Immature natural killer cell (primary cell): ENCODE results near the gene LY9. TPM values are rescaled to one million over a fixed set of nuclear protein-coding genes. Genes with fewer than 3 reads are reported as not detected.
"Not testable (repeated sequence)": the region's sequence is repeated elsewhere in the genome, so short reads cannot be mapped to it uniquely, and the experiment has no call there.

Experiments used
- DNase-seq, 3 donors: peaks; one replicate each; pipeline ENCODE4 v3.0.0; 2022; ENCODE audit warnings: mixed read lengths in 1 of 3
- H3K27ac Mint-ChIP-seq, 6 donors: one replicate each; pipeline ENCODE4 v1.8.0; 2020; ENCODE audit warnings: mixed read lengths in 6 of 6, mild to moderate bottlenecking in 5 of 6, inconsistent platforms in 4 of 6, moderate library complexity in 3 of 6
- H3K27me3 Mint-ChIP-seq, 3 donors: one replicate each; pipeline ENCODE4 v1.8.0; 2020 to 2021; ENCODE audit warnings: low read depth in 3 of 3, mild to moderate bottlenecking in 3 of 3, mixed read lengths in 3 of 3, moderate library complexity in 3 of 3, inconsistent platforms in 1 of 3
- H3K36me3 Mint-ChIP-seq, 3 donors: one replicate each; pipeline ENCODE4 v1.8.0; 2020; ENCODE audit warnings: mixed read lengths in 3 of 3, inconsistent platforms in 2 of 3, mild to moderate bottlenecking in 2 of 3
- H3K4me1 Mint-ChIP-seq, 2 donors: one replicate each; pipeline ENCODE4 v1.8.0; 2020; ENCODE audit warnings: inconsistent platforms in 2 of 2, mild to moderate bottlenecking in 2 of 2, mixed read lengths in 2 of 2, moderate library complexity in 1 of 2
- H3K4me3 Mint-ChIP-seq, 5 donors: one replicate each; pipeline ENCODE4 v1.8.0; 2020; ENCODE audit warnings: mild to moderate bottlenecking in 5 of 5, mixed read lengths in 5 of 5, inconsistent platforms in 3 of 5, moderate library complexity in 3 of 5
- H3K9me3 Mint-ChIP-seq, 6 donors: one replicate each; pipeline ENCODE4 v1.8.0; 2020; ENCODE audit warnings: mild to moderate bottlenecking in 6 of 6, mixed read lengths in 6 of 6, inconsistent platforms in 4 of 6, moderate library complexity in 3 of 6
- polyA plus RNA-seq, 3 donors: library from polyadenylated mRNA; unstranded; fragments of 300-500 nt; fragmentation: Illumina TruSeq; gene quantifications; one replicate each; pipeline ENCODE4 v1.2.3, GENCODE V29; 2021

Gene LY9
- polyA plus RNA-seq, 3 donors from 2014 or later, result 46.1 to 68.2 (median 57.2) TPM

GRCh38 chr1:160779626-160780397, 16.2 kb upstream of the LY9 start:
- peaks cover 0 to 2% (median 2%) of the 10 kb centered on the region in 3 donors for H3K27me3 Mint-ChIP-seq
- peak; percentile 32 to 46 (median 40) for DNase-seq
- H3K9me3 Mint-ChIP-seq, result no peaks in the 10 kb centered on the region
- H3K36me3 Mint-ChIP-seq, result no peaks in the 10 kb centered on the region
- peaks cover 0 to under 1% of the 10 kb centered on the region in 2 donors for H3K4me1 Mint-ChIP-seq
- no peak overlapping the region for H3K27ac Mint-ChIP-seq
- no peak overlapping the region for H3K4me3 Mint-ChIP-seq

- H3K36me3 Mint-ChIP-seq, result no peaks in the 10 kb centered on the region
- H3K4me1 Mint-ChIP-seq, result no peaks in the 10 kb centered on the region
- H3K9me3 Mint-ChIP-seq, result no peaks in the 10 kb centered on the region
- no peak overlapping the region for H3K4me3 Mint-ChIP-seq
- H3K27me3 Mint-ChIP-seq, result peaks cover 0 to 2% (median 2%) of the 10 kb centered on the region in 3 donors
- no peak overlapping the region for H3K27ac Mint-ChIP-seq
- no peak for DNase-seq
These were observed 15.6 kb upstream of the LY9 start for GRCh38 chr1:160780398-160780755.

GRCh38 chr1:160781186-160781766, 14.7 kb upstream of the LY9 start:
- Mint-ChIP-seq H3K27me3 (peaks cover 0 to 2% (median 0%) of the 10 kb centered on the region in 3 donors), H3K36me3 (no peaks in the 10 kb centered on the region), H3K27ac (no peak overlapping the region), H3K4me1 (no peaks in the 10 kb centered on the region), H3K9me3 (no peaks in the 10 kb centered on the region), H3K4me3 (no peak overlapping the region)
- no peak for DNase-seq

GRCh38 chr1:160781914-160782689, 13.9 kb upstream of the LY9 start:
- H3K27me3 Mint-ChIP-seq, result peaks cover 0 to 2% (median 0%) of the 10 kb centered on the region in 3 donors
- H3K4me1 Mint-ChIP-seq, result no peaks in the 10 kb centered on the region
- peak overlapping the region in 1 of 5 donors; percentile 20 for H3K4me3 Mint-ChIP-seq
- peak overlapping the region in 5 of 6 donors; percentile 3 to 60 (median 16) for H3K27ac Mint-ChIP-seq
- H3K9me3 Mint-ChIP-seq, result no peaks in the 10 kb centered on the region
- no peak for DNase-seq
- H3K36me3 Mint-ChIP-seq, result no peaks in the 10 kb centered on the region

- H3K4me1 Mint-ChIP-seq, H3K36me3 Mint-ChIP-seq, H3K4me3 Mint-ChIP-seq, H3K27ac Mint-ChIP-seq, DNase-seq, H3K9me3 Mint-ChIP-seq, H3K27me3 Mint-ChIP-seq: not testable (repeated sequence)
These were observed 12.8 kb upstream of the LY9 start for GRCh38 chr1:160782988-160783765.

- peaks cover 0 to 1% (median 0%) of the 10 kb centered on the region in 3 donors for H3K27me3 Mint-ChIP-seq
- peaks cover 0 to 2% of the 10 kb centered on the region in 2 donors for H3K4me1 Mint-ChIP-seq
- H3K9me3 Mint-ChIP-seq, result no peaks in the 10 kb centered on the region
- H3K36me3 Mint-ChIP-seq, result no peaks in the 10 kb centered on the region
- no peak for DNase-seq
- no peak overlapping the region for H3K4me3 Mint-ChIP-seq
- no peak overlapping the region for H3K27ac Mint-ChIP-seq
These were observed 6.8 kb upstream of the LY9 start for GRCh38 chr1:160789051-160789701.

GRCh38 chr1:160789702-160790611, 6.0 kb upstream of the LY9 start:
- no peak for DNase-seq
- no peaks in the 10 kb centered on the region for H3K9me3 Mint-ChIP-seq
- H3K27me3 Mint-ChIP-seq, result peaks cover 0 to 2% (median 0%) of the 10 kb centered on the region in 3 donors
- no peaks in the 10 kb centered on the region for H3K36me3 Mint-ChIP-seq
- no peak overlapping the region for H3K27ac Mint-ChIP-seq
- no peak overlapping the region for H3K4me3 Mint-ChIP-seq
- peaks cover 3 to 4% of the 10 kb centered on the region in 2 donors for H3K4me1 Mint-ChIP-seq

GRCh38 chr1:160794376-160794775, 1.6 kb upstream of the LY9 start:
- H3K4me3 Mint-ChIP-seq, result no peak overlapping the region

GRCh38 chr1:160797271-160797709, 1.3 kb downstream of the LY9 start:
- Mint-ChIP-seq H3K36me3 (peaks cover 4 to 12% (median 5%) of the 10 kb centered on the region in 3 donors), H3K4me1 (peaks cover 66 to 71% of the 10 kb centered on the region in 2 donors), H3K27ac (peak overlapping the region; percentile 84 to 97 (median 94)), H3K27me3 (peaks cover 0 to 9% (median 5%) of the 10 kb centered on the region in 3 donors), H3K9me3 (no peaks in the 10 kb centered on the region), H3K4me3 (peak overlapping the region; percentile 85 to 96 (median 90))
- DNase-seq, result no peak

More at GRCh38 chr1:160794376-160794775, 1.6 kb upstream of the LY9 start:
- DNase-seq, result no peak
- Mint-ChIP-seq H3K27me3 (peaks cover 0 to 9% (median 5%) of the 10 kb centered on the region in 3 donors), H3K4me1 (peaks cover 44 to 48% of the 10 kb centered on the region in 2 donors), H3K9me3 (no peaks in the 10 kb centered on the region), H3K36me3 (no peaks in the 10 kb centered on the region), H3K27ac (peak overlapping the region in 5 of 6 donors; percentile 14 to 87 (median 68))

GRCh38 chr1:160797861-160798273, 1.9 kb downstream of the LY9 start:
- peak; percentile 43 to 66 (median 47) for DNase-seq
- peak overlapping the region; percentile 85 to 96 (median 90) for H3K4me3 Mint-ChIP-seq
- H3K27ac Mint-ChIP-seq, result peak overlapping the region; percentile 84 to 97 (median 94)
- peaks cover 8 to 16% (median 9%) of the 10 kb centered on the region in 3 donors for H3K36me3 Mint-ChIP-seq
- H3K9me3 Mint-ChIP-seq, result no peaks in the 10 kb centered on the region
- H3K27me3 Mint-ChIP-seq, result peaks cover 0 to 9% (median 5%) of the 10 kb centered on the region in 3 donors
- peaks cover 70 to 77% of the 10 kb centered on the region in 2 donors for H3K4me1 Mint-ChIP-seq

GRCh38 chr1:160798439-160798838, 2.5 kb downstream of the LY9 start:
- peaks cover 9 to 20% (median 12%) of the 10 kb centered on the region in 3 donors for H3K36me3 Mint-ChIP-seq
- peaks cover 0 to 9% (median 5%) of the 10 kb centered on the region in 3 donors for H3K27me3 Mint-ChIP-seq
- DNase-seq, result no peak
- H3K4me1 Mint-ChIP-seq, result peaks cover 72 to 83% of the 10 kb centered on the region in 2 donors
- H3K4me3 Mint-ChIP-seq, result peak overlapping the region; percentile 85 to 96 (median 90)
- H3K27ac Mint-ChIP-seq, result peak overlapping the region; percentile 84 to 97 (median 94)
- H3K9me3 Mint-ChIP-seq, result no peaks in the 10 kb centered on the region

GRCh38 chr1:160799641-160800040, 3.7 kb downstream of the LY9 start:
- Mint-ChIP-seq H3K4me1 (peaks cover 79 to 89% of the 10 kb centered on the region in 2 donors), H3K9me3 (no peaks in the 10 kb centered on the region), H3K36me3 (peaks cover 13 to 29% (median 20%) of the 10 kb centered on the region in 3 donors), H3K4me3 (peak overlapping the region; percentile 71 to 96 (median 90)), H3K27me3 (peaks cover 0 to 7% (median 5%) of the 10 kb centered on the region in 3 donors), H3K27ac (peak overlapping the region; percentile 13 to 97 (median 86))
- DNase-seq, result no peak
